Measurements from ENCODE around the gene COL6A2.

Gene COL6A2

GRCh38 chr21:46112725-46113215 is 14.9 kb downstream of the COL6A2 start:
- DNase-seq (ENCODE audit: low read depth in 2 of 2, low spot score in 1 of 2): no peak

- no peak for DNase-seq (ENCODE audit: low read depth in 2 of 2, low spot score in 1 of 2)
These were observed 15.7 kb downstream of the COL6A2 start for GRCh38 chr21:46113497-46114176.

- DNase-seq (ENCODE audit: low read depth in 2 of 2, low spot score in 1 of 2): no peak
These were observed 17.1 kb downstream of the COL6A2 start for GRCh38 chr21:46114963-46115362.

GRCh38 chr21:46115441-46116188 is 17.7 kb downstream of the COL6A2 start:
- DNase-seq (ENCODE audit: low read depth in 2 of 2, low spot score in 1 of 2): no peak

- DNase-seq (ENCODE audit: low read depth in 2 of 2, low spot score in 1 of 2): no peak
These were observed 18.4 kb downstream of the COL6A2 start for GRCh38 chr21:46116189-46116775.

- no peak for DNase-seq (ENCODE audit: low read depth in 2 of 2, low spot score in 1 of 2)
These were observed 19.1 kb downstream of the COL6A2 start for GRCh38 chr21:46116776-46117585.

GRCh38 chr21:46117586-46118315 is 19.8 kb downstream of the COL6A2 start:
- no peak for DNase-seq (ENCODE audit: low read depth in 2 of 2, low spot score in 1 of 2)

- no peak for DNase-seq (ENCODE audit: low read depth in 2 of 2, low spot score in 1 of 2)
These were observed 20.6 kb downstream of the COL6A2 start for GRCh38 chr21:46118316-46119143.

- DNase-seq (ENCODE audit: low read depth in 2 of 2, low spot score in 1 of 2): no peak
These were observed 21.3 kb downstream of the COL6A2 start for GRCh38 chr21:46119144-46119636.

- no peak for DNase-seq (ENCODE audit: low read depth in 2 of 2, low spot score in 1 of 2)
These were observed 21.8 kb downstream of the COL6A2 start for GRCh38 chr21:46119637-46120271.

- no peak for DNase-seq (ENCODE audit: low read depth in 2 of 2, low spot score in 1 of 2)
These were observed 22.7 kb downstream of the COL6A2 start for GRCh38 chr21:46120301-46121285.

GRCh38 chr21:46121286-46122221 is 23.6 kb downstream of the COL6A2 start:
- no peak for DNase-seq (ENCODE audit: low read depth in 2 of 2, low spot score in 1 of 2)

GRCh38 chr21:46122237-46122671 is 24.3 kb downstream of the COL6A2 start:
- DNase-seq (ENCODE audit: low read depth in 2 of 2, low spot score in 1 of 2): no peak

GRCh38 chr21:46122758-46123683 is 25.1 kb downstream of the COL6A2 start:
- DNase-seq (ENCODE audit: low read depth in 2 of 2, low spot score in 1 of 2): no peak

GRCh38 chr21:46124083-46124925 is 26.4 kb downstream of the COL6A2 start:
- DNase-seq (ENCODE audit: low read depth in 2 of 2, low spot score in 1 of 2): no peak

All from stimulated activated CD8-positive, alpha-beta memory T cell treated with anti-CD3 and anti-CD28 coated beads, Interleukin-4, amount 100 ng/mL, for 1 hour (primary cell).